Central memory CD4-positive, alpha-beta T cell (primary cell): Measurements from ENCODE around the gene RPS25.
"Not testable (repeated sequence)": the region's sequence is repeated elsewhere in the genome, so short reads cannot be mapped to it uniquely, and the experiment has no call there.

Source experiments
- DNase-seq: peaks from one replicate; pipeline ENCODE4 v3.0.0; 2022

RPS25 gene

DNA sequence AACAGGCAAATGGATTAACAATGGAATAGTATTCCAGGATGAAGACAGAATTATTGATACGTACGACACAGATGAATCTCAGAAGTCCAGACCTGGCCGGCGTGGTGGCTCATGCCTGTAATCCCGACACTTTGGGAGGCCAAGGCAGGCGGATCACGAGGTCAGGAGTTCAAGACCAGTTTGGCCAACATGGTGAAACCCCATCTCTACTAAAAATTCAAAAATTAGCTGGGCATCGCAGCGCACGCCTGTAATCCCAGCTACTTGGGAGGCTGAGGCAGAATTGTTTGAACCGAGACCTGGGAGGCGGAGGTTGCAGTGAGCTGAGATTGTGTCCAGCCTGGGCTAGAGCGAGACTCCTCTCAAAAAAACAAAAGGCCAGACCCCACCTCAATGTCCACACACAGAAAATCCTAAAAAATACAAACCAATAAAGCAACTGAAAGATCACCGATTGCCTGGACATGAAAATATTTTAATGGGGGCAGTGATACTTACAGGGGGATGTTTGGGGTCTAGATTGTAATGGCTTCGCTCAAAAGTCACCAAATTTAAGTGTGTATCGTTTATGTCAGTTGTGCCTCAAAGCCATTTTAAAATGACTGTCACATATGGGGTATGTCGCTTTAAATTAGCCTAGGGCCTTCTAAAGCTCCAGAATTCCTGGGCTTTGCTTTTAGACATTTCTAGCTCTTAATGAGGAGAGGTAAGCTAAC, 3.8 kb downstream of the RPS25 start:
- DNase-seq: no peak

- DNase-seq: no peak
Measured at GRCh38 chr11:119012629-119013170, 5.4 kb downstream of the RPS25 start.

DNA sequence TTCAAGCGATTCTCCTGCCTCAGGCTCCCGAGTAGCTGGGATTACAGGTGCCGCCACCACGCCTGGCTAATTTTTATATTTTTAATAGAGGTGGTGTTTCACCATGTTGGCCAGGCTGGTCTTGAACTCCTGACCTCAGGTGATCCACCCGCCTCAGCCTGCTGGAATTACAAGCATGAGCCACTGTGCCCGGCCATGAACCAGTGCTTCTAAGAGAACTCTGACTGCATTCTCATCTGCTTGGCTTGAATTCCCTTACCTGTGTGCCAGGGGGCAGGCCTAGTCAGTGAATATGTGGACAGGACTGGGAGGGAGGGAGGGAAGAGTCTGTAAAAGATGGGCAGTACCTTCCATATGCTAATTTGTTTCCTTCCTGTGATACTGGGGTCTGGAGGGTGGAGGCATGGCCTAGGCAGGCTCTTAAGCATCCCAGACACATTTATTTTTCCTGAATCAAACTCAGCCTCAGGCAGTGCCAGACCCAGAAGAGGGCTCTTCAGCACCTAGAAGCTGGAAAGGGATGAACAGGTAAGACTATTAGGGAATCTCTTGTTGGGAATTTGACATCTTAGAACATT, 6.6 kb downstream of the RPS25 start:
- no peak for DNase-seq

- no peak for DNase-seq
Measured at GRCh38 chr11:119006656-119007055, 11.5 kb downstream of the RPS25 start.

DNA sequence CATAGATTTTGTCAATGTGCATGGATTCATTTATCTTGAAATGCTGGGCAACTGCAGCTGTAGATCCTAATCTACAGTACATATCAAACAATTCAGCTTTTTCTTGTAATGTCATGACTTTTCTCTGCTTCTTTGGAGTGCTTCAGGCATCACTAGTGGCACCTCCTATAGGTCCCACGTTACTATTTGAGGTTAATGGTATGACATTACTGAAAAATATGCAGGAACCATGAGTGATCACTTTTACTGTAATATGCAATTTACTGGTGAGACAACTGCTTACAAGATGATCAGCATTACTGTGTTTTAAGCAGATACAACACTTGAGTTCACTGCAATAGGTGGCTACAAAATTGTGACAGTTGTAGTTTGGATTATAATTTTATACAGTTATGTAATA, 17.2 kb downstream of the RPS25 start:
- no peak for DNase-seq

DNA sequence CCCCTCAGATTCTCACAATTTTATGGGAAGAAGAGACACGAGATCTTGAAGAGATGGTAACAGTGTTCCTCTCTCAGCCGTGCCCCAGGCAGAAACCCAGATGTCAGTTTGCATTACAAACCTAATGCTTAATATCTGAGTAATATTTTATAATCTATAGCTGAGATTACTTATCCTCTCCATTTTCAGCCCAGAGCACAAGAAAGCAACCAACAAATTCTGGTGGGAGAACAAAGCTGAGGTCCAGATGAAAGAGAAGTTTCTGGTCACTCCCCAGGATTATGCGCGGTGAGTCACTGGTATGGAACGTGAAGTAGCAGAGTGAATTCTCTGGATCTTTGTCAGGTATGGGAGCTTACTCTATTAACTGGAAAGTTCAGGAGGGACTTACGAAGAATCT, 19.3 kb downstream of the RPS25 start:
- DNase-seq: no peak

DNA sequence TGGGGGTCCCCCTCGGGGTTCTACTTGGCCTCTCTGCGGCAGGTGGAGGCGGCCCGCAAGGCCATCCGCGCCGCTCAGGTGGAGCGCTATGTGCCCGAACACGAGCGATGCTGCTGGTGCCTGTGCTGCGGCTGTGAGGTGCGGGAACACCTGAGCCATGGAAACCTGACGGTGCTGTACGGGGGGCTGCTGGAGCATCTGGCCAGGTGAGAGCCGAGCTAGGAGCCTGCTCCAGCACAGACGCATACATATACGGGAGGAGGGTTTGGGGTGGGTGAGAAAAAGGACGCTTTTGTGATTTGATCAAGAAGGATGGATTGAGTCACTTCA, 19.8 kb downstream of the RPS25 start:
- no peak for DNase-seq

- DNase-seq: peak; percentile 96
Measured at GRCh38 chr11:118997627-118998387, 20.3 kb downstream of the RPS25 start, which contains the start of gene CENATAC. Gene CENATAC, plus strand, starts transcription at chr11:118998138. Its CDS starts 60 bp downstream, at chr11:118998198.

GRCh38 chr11:118996926-118997626, 21.1 kb downstream of the RPS25 start:
- DNase-seq: peak; percentile 45

GRCh38 chr11:118991486-118992038, 26.6 kb downstream of the RPS25 start:
- DNase-seq: not testable (repeated sequence)

- DNase-seq: no peak
Measured at GRCh38 chr11:118988280-118988679, 29.9 kb downstream of the RPS25 start.

DNA sequence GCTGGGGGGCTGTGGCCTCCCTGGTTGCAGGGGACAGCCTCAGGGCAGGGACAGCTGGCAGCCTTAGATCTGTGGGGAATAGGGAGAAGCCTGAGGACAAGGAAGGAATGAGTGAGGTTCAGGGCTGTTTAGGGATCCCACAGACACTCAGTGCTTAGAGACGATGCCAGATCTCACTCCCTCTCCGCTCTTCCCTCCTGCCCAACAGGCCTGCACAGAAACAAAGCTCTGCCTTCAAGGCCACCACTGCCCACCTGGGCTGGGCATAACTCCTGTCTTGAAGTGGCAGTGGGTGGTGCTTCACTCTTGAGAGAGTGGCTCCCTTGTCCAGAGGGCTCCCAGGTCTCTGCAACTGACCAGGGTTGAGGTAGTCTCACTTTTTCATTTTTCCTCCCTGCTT, 33.3 kb downstream of the RPS25 start:
- no peak for DNase-seq

DNA sequence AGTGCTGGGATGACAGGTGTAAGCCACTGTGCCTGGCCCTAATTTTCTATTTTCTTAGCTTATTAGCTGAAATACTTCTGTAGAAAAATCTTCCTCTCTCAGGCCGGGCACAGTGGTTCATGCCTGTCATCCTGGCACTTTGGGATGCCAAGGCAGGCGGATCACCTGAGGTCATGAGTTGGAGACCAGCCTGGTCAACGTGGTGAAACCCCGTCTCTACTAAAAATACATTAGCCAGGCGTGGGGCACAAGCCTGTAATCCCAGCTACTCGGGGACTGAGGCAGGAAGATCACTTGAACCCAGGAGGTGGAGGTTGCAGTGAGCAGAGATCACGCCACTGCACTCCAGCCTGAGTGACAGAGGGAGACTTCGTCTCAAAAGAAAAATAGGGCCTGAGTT, 33.8 kb downstream of the RPS25 start:
- not testable (repeated sequence) for DNase-seq

DNA sequence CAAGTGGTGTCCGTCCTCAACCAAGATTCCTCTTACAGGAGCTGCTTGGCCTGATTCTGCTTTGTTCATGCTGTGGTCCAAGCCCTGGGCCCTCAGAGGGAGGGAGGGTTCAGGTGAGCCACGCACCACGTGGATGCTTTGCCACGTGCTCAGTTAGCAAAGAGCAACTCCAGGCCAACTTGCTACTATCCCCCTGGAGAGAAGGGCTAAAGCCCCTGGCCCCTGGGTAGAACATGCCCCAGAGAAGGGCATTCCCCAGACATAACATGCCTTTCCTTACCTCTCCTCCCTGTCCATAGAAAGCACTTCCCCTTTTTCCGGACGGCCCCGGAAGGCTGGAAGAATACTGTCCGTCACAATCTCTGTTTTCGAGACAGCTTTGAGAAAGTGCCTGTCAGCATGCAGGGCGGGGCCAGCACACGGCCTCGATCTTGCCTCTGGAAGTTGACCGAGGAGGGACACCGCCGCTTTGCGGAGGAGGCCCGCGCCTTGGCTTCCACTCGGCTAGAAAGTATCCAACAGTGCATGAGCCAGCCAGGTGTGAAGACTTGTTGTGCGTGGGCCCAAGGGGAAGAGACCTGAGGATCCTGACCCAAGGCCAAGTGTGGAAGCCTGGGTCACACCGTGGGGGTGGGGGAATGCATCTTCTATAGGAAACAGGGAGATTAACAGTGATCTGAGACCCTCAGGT, 37.8 kb downstream of the RPS25 start:
- DNase-seq: no peak

- DNase-seq: no peak
Measured at GRCh38 chr11:118979434-118979833, 38.7 kb downstream of the RPS25 start.

GRCh38 chr11:118975771-118976709, 42.1 kb downstream of the RPS25 start:
- DNase-seq: no peak

DNA sequence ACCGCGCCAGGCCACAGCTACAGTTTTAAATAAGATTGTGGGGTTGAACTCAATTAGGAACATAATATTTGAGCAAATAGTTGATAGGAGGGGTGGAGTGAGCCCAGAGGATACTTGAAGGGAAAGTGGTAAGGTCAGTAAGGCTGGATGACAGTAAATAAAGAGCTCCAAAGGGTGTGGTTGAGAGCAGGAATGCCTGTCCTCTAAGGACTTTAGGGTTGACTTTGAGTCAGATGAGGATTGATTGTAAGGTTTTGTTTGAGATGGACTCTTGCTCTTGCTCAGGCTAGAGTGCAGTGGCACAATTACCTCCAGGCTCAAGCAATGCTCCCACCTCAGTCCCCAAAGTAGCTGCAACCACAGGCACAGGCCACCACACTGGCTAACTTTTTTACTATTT, 44.2 kb downstream of the RPS25 start:
- no peak for DNase-seq

GRCh38 chr11:118971646-118972045, 46.5 kb downstream of the RPS25 start, which contains the start of gene FOXR1:
Gene FOXR1, plus strand, starts transcription at chr11:118971761. Its CDS starts 171 bp downstream, at chr11:118971932.
- DNase-seq: no peak

- DNase-seq: not testable (repeated sequence)
Measured at GRCh38 chr11:118969508-118969907, 48.6 kb downstream of the RPS25 start.
